DND-41 (cell line): Measurements from ENCODE around the gene SYT1.

Source experiments
- ATAC-seq: fragments of 200-7000 bp; cut with Tn5 transposase; 3 replicates; pipeline ENCODE4 v1.9.1; 2021; ENCODE audit warnings: low read depth; ENCODE audit not compliant: insufficient read depth
- DNase-seq: peaks from one replicate; pipeline ENCODE4 v3.0.0-alpha.2; 2020
- H2AFZ ChIP-seq: 2 replicates; pipeline ENCODE4 v1.6.0; 2012; ENCODE audit warnings: low read depth, low read length
- H3K27ac ChIP-seq: 2 replicates; pipeline ENCODE4 v1.5.1; 2012; ENCODE audit warnings: low read length, inconsistent platforms
- H3K27me3 ChIP-seq: fragments of 200-600 bp; sonication (generic); 2 replicates; pipeline ENCODE4 v1.6.0; 2012; ENCODE audit warnings: low read length, mild to moderate bottlenecking, inconsistent platforms; ENCODE audit not compliant: insufficient read depth, poor library complexity
- H3K36me3 ChIP-seq: 2 replicates; pipeline ENCODE4 v1.5.1; 2012; ENCODE audit warnings: low read length, inconsistent platforms; ENCODE audit not compliant: insufficient read depth
- H3K4me1 ChIP-seq: 2 replicates; pipeline ENCODE4 v1.5.1; 2012; ENCODE audit warnings: mild to moderate bottlenecking, low read length; ENCODE audit not compliant: insufficient read depth
- H3K4me2 ChIP-seq: 2 replicates; pipeline ENCODE4 v1.6.0; 2012; ENCODE audit warnings: mild to moderate bottlenecking, moderate library complexity, low read length, inconsistent platforms; ENCODE audit not compliant: insufficient read depth
- H3K4me3 ChIP-seq, 2 experiments: fragments of 200-600 bp in 1 of 2; shearing (Covaris generic) in 1 of 2; 2 replicates each; pipeline ENCODE4 v1.5.1; 2012 to 2016; ENCODE audit warnings: inconsistent platforms in 2 of 2, low read length in 2 of 2, mild to moderate bottlenecking in 2 of 2, low read depth in 1 of 2, moderate library complexity in 1 of 2
- H3K79me2 ChIP-seq: 2 replicates; pipeline ENCODE4 v1.6.0; 2012; ENCODE audit warnings: low read length, inconsistent platforms; ENCODE audit not compliant: insufficient read depth
- H3K9ac ChIP-seq: 2 replicates; pipeline ENCODE4 v1.6.0; 2012; ENCODE audit warnings: low read depth, mild to moderate bottlenecking, inconsistent platforms, low read length, moderate library complexity
- H3K9me3 ChIP-seq: 2 replicates; pipeline ENCODE4 v1.5.1; 2012; ENCODE audit warnings: low read length, moderate library complexity, mild to moderate bottlenecking, inconsistent platforms; ENCODE audit not compliant: insufficient read depth, severe bottlenecking
- H4K20me1 ChIP-seq: 2 replicates; pipeline ENCODE4 v1.6.0; 2012; ENCODE audit warnings: low read length; ENCODE audit not compliant: insufficient read depth
- EZH2 ChIP-seq: IDR thresholded peaks from 3 replicates; pipeline ENCODE4 v1.6.1; 2012; ENCODE audit warnings: borderline replicate concordance, low read depth, mild to moderate bottlenecking, moderate library complexity, low read length, inconsistent platforms; ENCODE audit not compliant: severe bottlenecking
- TF ChIP-seq, protein P1 (sequence below): IDR thresholded peaks from 2 replicates; pipeline ENCODE4 v1.5.1; 2012; ENCODE audit warnings: borderline replicate concordance, low read length, moderate library complexity, mild to moderate bottlenecking; ENCODE audit not compliant: poor library complexity, severe bottlenecking; ENCODE audit errors: extremely low read depth

SYT1 gene

DNA sequence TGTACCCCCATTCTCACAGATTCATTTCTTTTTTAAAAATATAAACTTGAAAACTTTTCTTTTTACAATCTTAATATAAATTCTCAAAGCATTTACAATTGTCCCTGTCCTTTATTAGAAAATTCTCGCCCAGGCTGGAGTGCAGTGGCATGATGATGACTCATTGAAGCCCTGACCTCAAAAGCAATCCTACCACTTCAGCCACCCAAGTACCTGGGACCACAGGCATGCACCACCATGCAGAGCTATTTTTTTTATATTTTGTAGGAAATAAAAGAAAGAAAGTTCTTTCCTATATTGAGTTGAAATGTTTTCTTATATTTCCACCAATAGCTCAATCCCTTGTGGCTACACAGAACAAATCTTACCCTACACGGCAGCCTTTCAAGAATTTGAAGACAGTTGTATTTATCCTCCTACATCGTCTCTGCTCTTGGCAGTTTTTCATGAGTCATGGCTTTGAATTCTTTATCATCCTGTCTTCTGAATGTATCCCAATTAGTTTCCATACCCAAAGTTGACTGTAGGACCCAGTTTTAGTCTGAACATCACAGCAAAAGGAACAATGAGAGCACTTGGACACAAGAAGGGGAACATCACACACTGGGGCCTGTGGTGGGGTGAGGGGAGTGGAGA lies 52.4 kb downstream of the SYT1 start:
- H3K4me2 ChIP-seq, result no peak overlapping the region
- no peak overlapping the region for H3K27ac ChIP-seq
- no peak overlapping the region for H3K4me3 ChIP-seq
- H3K9ac ChIP-seq, result no peak overlapping the region
- H2AFZ ChIP-seq, result no peak overlapping the region
- no peak for ATAC-seq
- H3K27me3 ChIP-seq, result no peaks in the 10 kb centered on the region
- H3K9me3 ChIP-seq, result no peaks in the 10 kb centered on the region
- TF ChIP-seq EZH2, result no peak
- TF ChIP-seq, protein P1, sequence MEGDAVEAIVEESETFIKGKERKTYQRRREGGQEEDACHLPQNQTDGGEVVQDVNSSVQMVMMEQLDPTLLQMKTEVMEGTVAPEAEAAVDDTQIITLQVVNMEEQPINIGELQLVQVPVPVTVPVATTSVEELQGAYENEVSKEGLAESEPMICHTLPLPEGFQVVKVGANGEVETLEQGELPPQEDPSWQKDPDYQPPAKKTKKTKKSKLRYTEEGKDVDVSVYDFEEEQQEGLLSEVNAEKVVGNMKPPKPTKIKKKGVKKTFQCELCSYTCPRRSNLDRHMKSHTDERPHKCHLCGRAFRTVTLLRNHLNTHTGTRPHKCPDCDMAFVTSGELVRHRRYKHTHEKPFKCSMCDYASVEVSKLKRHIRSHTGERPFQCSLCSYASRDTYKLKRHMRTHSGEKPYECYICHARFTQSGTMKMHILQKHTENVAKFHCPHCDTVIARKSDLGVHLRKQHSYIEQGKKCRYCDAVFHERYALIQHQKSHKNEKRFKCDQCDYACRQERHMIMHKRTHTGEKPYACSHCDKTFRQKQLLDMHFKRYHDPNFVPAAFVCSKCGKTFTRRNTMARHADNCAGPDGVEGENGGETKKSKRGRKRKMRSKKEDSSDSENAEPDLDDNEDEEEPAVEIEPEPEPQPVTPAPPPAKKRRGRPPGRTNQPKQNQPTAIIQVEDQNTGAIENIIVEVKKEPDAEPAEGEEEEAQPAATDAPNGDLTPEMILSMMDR, result no peak
- no peaks in the 10 kb centered on the region for H3K79me2 ChIP-seq
- DNase-seq, result no peak
- H3K36me3 ChIP-seq, result no peaks in the 10 kb centered on the region
- H4K20me1 ChIP-seq, result no peaks in the 10 kb centered on the region
- H3K4me1 ChIP-seq, result no peaks in the 10 kb centered on the region

DNA sequence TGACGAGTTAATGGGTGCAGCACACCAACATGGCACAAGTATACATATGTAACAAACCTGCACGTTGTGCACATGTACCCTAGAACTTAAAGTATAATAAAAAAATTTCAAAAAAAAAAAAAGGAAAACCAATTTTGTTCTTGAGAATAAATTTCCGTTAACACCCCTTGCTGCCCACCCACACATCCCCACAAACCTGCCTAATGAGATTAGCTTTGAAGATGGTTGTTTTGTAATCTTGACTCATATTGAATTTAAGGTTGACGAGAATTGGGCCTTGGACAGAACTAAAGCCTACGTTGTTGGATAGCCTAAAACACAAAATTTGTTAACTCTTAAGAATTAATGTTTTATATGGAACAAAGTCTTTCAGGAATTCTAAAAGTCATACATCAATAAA lies 52.9 kb downstream of the SYT1 start:
- Histone ChIP-seq H3K4me3 (no peak overlapping the region), H3K4me1 (no peaks in the 10 kb centered on the region), H3K4me2 (no peak overlapping the region), H3K79me2 (no peaks in the 10 kb centered on the region), H3K27me3 (no peaks in the 10 kb centered on the region), H3K27ac (no peak overlapping the region), H2AFZ (no peak overlapping the region), H3K9me3 (no peaks in the 10 kb centered on the region), H3K36me3 (no peaks in the 10 kb centered on the region), H3K9ac (no peak overlapping the region), H4K20me1 (no peaks in the 10 kb centered on the region)
- DNase-seq, result no peak
- no peak for ATAC-seq
- TF ChIP-seq, protein P1, result no peak
- TF ChIP-seq EZH2, result no peak

DNA sequence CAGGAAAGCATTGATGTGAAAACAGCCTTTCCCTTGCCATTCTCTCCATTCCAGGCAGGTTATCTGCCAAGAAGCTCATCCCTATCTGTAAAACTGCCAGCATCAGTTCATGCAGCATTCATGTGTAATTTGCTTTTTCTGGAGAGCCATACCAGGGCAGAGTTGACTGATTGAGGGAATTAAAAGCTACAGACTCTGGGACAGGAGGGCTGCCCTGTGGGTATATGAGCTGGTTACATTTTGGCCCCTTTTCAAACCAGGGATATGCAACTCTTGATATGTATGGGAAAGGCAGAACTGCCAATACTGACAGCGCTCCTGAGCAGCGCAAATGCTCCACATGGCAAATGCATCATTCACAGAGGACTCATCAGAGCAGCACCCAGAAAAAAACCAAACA lies 53.7 kb downstream of the SYT1 start:
- Histone ChIP-seq H2AFZ (no peak overlapping the region), H3K27me3 (no peaks in the 10 kb centered on the region), H3K79me2 (no peaks in the 10 kb centered on the region), H3K36me3 (no peaks in the 10 kb centered on the region), H3K4me3 (no peak overlapping the region), H3K27ac (no peak overlapping the region), H3K4me2 (no peak overlapping the region), H3K9ac (no peak overlapping the region), H4K20me1 (no peaks in the 10 kb centered on the region), H3K9me3 (no peaks in the 10 kb centered on the region), H3K4me1 (no peaks in the 10 kb centered on the region)
- DNase-seq (no peak), ATAC-seq (no peak)
- TF ChIP-seq, protein P1, result no peak
- TF ChIP-seq EZH2, result no peak
